Gastrocnemius medialis (tissue), 4 donors: ENCODE results near the gene SBK3.
"Not testable (repeated sequence)": the region's sequence is repeated elsewhere in the genome, so short reads cannot be mapped to it uniquely, and the experiment has no call there.

Source experiments
- CTCF ChIP-seq, 5 experiments: fragments of 450-650 bp in 3 of 5; fragments of 200-600 bp in 2 of 5; sonication (generic) in 2 of 5; IDR thresholded peaks in 4 of 5; conservative IDR thresholded peaks in 1 of 5; 1 replicate in 4 of 5; 2 replicates in 1 of 5; pipeline ENCODE4 v1.5.1; 2016 to 2019; ENCODE audit warnings: antibody characterized with exemption in 5 of 5, mild to moderate bottlenecking in 3 of 5, moderate library complexity in 3 of 5
- POLR2A ChIP-seq, 2 donors: fragments of 450-650 bp; IDR thresholded peaks; one replicate each; pipeline ENCODE4 v1.6.1; 2017; ENCODE audit warnings: antibody characterized with exemption in 2 of 2, mild to moderate bottlenecking in 2 of 2, moderate library complexity in 2 of 2

GRCh38 chr19:55569477-55569876 is 24.1 kb upstream of the SBK3 start:
- TF ChIP-seq CTCF (IDR thresholded peaks at IDR 0.05 in 4 of 5, conservative IDR thresholded peaks at IDR 0.05 in 1 of 5); POLR2A (IDR thresholded peaks at IDR 0.05): not testable (repeated sequence)
